GM18502 (cell line): Measurements from ENCODE around the gene APOC1.
"Not testable (repeated sequence)": the region's sequence is repeated elsewhere in the genome, so short reads cannot be mapped to it uniquely, and the experiment has no call there.

Experiments used
- ATAC-seq: cut with Tn5 transposase; IDR thresholded peaks from one replicate; pipeline ENCODE4 v1.9.1; 2021; ENCODE audit warnings: mild to moderate bottlenecking; ENCODE audit not compliant: unreplicated experiment, poor library complexity

Gene APOC1

GRCh38 chr19:44888335-44888734, 26.1 kb upstream of the APOC1 start:
- not testable (repeated sequence) for ATAC-seq

GRCh38 chr19:44889830-44890365, 24.5 kb upstream of the APOC1 start:
- ATAC-seq = no peak

- ATAC-seq = peak; percentile 81
These were observed 23.9 kb upstream of the APOC1 start for GRCh38 chr19:44890366-44891015.

- ATAC-seq = peak; percentile 73
These were observed 23.2 kb upstream of the APOC1 start, which contains the start of gene TOMM40 for GRCh38 chr19:44891016-44891882. Gene TOMM40 (plus strand): TSS chr19:44891254. CDS start chr19:44891416, 162 bp downstream.

- ATAC-seq = no peak
These were observed 21.5 kb upstream of the APOC1 start for GRCh38 chr19:44892932-44893331.

- ATAC-seq = no peak
These were observed 20.9 kb upstream of the APOC1 start for GRCh38 chr19:44893332-44894051.

- ATAC-seq = no peak
These were observed 20.4 kb upstream of the APOC1 start for GRCh38 chr19:44894052-44894400.

- no peak for ATAC-seq
These were observed 19.5 kb upstream of the APOC1 start for GRCh38 chr19:44894946-44895345.

- ATAC-seq = no peak
These were observed 16.6 kb upstream of the APOC1 start for GRCh38 chr19:44897835-44898234.

GRCh38 chr19:44900328-44901244, 13.8 kb upstream of the APOC1 start:
- no peak for ATAC-seq

GRCh38 chr19:44903216-44903601, 11.2 kb upstream of the APOC1 start:
- no peak for ATAC-seq

GRCh38 chr19:44903602-44904425, 10.6 kb upstream of the APOC1 start:
- no peak for ATAC-seq

- no peak for ATAC-seq
These were observed 9.9 kb upstream of the APOC1 start for GRCh38 chr19:44904426-44904994.

- no peak for ATAC-seq
These were observed 8.8 kb upstream of the APOC1 start, which contains the start of gene APOE for GRCh38 chr19:44905437-44906160. Gene APOE (plus strand): TSS chr19:44905796. CDS start chr19:44906625, 829 bp downstream.

- no peak for ATAC-seq
These were observed 6.8 kb upstream of the APOC1 start for GRCh38 chr19:44907613-44908012.

GRCh38 chr19:44908074-44908835, 6.2 kb upstream of the APOC1 start:
- ATAC-seq = no peak

GRCh38 chr19:44908836-44909261, 5.6 kb upstream of the APOC1 start:
- no peak for ATAC-seq
